Breast epithelium (tissue), 4 donors: ENCODE measurements around the gene MICAL3. TPM values are rescaled to one million over a fixed set of nuclear protein-coding genes. Genes with fewer than 3 reads are reported as not detected.
A peak's percentile ranks its signal among the peaks of the same experiment; 100 is the strongest.

ENCODE experiments used
- DNase-seq, 2 donors: peaks; one replicate each; pipeline ENCODE4 v3.0.0-alpha.2; 2019; ENCODE audit warnings: low spot score in 2 of 2
- H3K27ac ChIP-seq, 2 donors: fragments of 200-600 bp; sonication (generic) in 1 of 2; one replicate each; pipeline ENCODE4 v1.5.1; 2016 to 2019; ENCODE audit warnings: mild to moderate bottlenecking in 1 of 2
- H3K27me3 ChIP-seq, 2 donors: fragments of 200-600 bp; sonication (generic) in 1 of 2; one replicate each; pipeline versions ENCODE4 v1.5.1 to v1.6.0; 2017 to 2019; ENCODE audit warnings: control low read depth in 1 of 2, mild to moderate bottlenecking in 1 of 2
- H3K36me3 ChIP-seq: fragments of 200-600 bp; one replicate; pipeline ENCODE4 v1.5.1; 2019
- H3K4me1 ChIP-seq, 2 donors: fragments of 200-600 bp; sonication (generic); one replicate each; pipeline ENCODE4 v1.5.1; 2016 to 2019; ENCODE audit warnings: control low read depth in 1 of 2
- H3K4me3 ChIP-seq, 3 donors: fragments of 200-600 bp; sonication (generic); 1 replicate in 2 of 3; 2 replicates in 1 of 3; pipeline ENCODE4 v1.5.1; 2016 to 2019; ENCODE audit warnings: mild to moderate bottlenecking in 3 of 3, moderate library complexity in 2 of 3
- H3K9me3 ChIP-seq, 2 donors: fragments of 200-600 bp; sonication (generic) in 1 of 2; one replicate each; pipeline ENCODE4 v1.5.1; 2016 to 2019; ENCODE audit warnings: control low read depth in 1 of 2
- CTCF ChIP-seq, 3 donors: fragments of 450-650 bp; IDR thresholded peaks; one replicate each; pipeline ENCODE4 v1.5.1; 2016 to 2017; ENCODE audit warnings: antibody characterized with exemption in 3 of 3, mild to moderate bottlenecking in 3 of 3, moderate library complexity in 3 of 3
- POLR2A ChIP-seq: fragments of 450-650 bp; IDR thresholded peaks from one replicate; pipeline ENCODE4 v1.6.1; 2016; ENCODE audit warnings: antibody characterized with exemption, mild to moderate bottlenecking, moderate library complexity
- POLR2AphosphoS5 ChIP-seq, 3 donors: sonication (generic); formaldehyde crosslinking; IDR thresholded peaks; one replicate each; pipeline ENCODE4 v1.6.1; 2017; ENCODE audit warnings: antibody characterized with exemption in 3 of 3
- intact Hi-C: fragments of 100-400 bp; cut with DNase I; formaldehyde crosslinking; loops from one replicate; pipeline ENCODE4 v1.15.1; 2023; ENCODE audit warnings: low total_unique reads
- total RNA-seq, 3 donors: library from RNA; depleted of rRNA; stranded (reverse); fragments of >200 nt; gene quantifications; one replicate each; pipeline ENCODE4 v1.1.0, GENCODE V29; 2016

MICAL3 gene
- total RNA-seq, 3 donors from 2014 or later = 19.5 to 42.3 (median 34.8) TPM

GRCh38 chr22:17954860-17955587 is 69.3 kb downstream of the MICAL3 start:
- no peak overlapping the region for H3K27ac ChIP-seq

GRCh38 chr22:17954200-17954859 is 70.0 kb downstream of the MICAL3 start:
- no peak for DNase-seq
- no peaks in the 10 kb centered on the region for H3K27me3 ChIP-seq
- no peaks in the 10 kb centered on the region for H3K4me1 ChIP-seq
- intact Hi-C loops = no loop called here
- TF ChIP-seq POLR2AphosphoS5 (IDR thresholded peaks at IDR 0.05) = no peak
- TF ChIP-seq CTCF (IDR thresholded peaks at IDR 0.05) = no peak
- TF ChIP-seq POLR2A = no peak
- no peak overlapping the region for H3K27ac ChIP-seq
- no peaks in the 10 kb centered on the region for H3K9me3 ChIP-seq
- H3K36me3 ChIP-seq = no peaks in the 10 kb centered on the region
- no peak overlapping the region for H3K4me3 ChIP-seq

More at GRCh38 chr22:17954860-17955587, 69.3 kb downstream of the MICAL3 start:
- Histone ChIP-seq H3K27me3 (no peaks in the 10 kb centered on the region), H3K9me3 (no peaks in the 10 kb centered on the region), H3K36me3 (no peaks in the 10 kb centered on the region), H3K4me1 (no peaks in the 10 kb centered on the region), H3K4me3 (no peak overlapping the region)
- TF ChIP-seq CTCF (IDR thresholded peaks at IDR 0.05) = no peak
- no peak for TF ChIP-seq POLR2A
- TF ChIP-seq POLR2AphosphoS5 (IDR thresholded peaks at IDR 0.05) = no peak
- DNase-seq = no peak
- intact Hi-C loops = no loop called here

- Histone ChIP-seq H3K4me1 (no peaks in the 10 kb centered on the region), H3K27ac (no peak overlapping the region), H3K4me3 (no peak overlapping the region), H3K27me3 (no peaks in the 10 kb centered on the region), H3K36me3 (no peaks in the 10 kb centered on the region), H3K9me3 (no peaks in the 10 kb centered on the region)
- TF ChIP-seq CTCF (IDR thresholded peaks at IDR 0.05) (no peak), POLR2A (no peak)
- no peak for DNase-seq
- intact Hi-C loops = no loop called here
Measured at GRCh38 chr22:17953147-17953546, 71.2 kb downstream of the MICAL3 start.

- DNase-seq = no peak
- intact Hi-C loops = no loop called here
- Histone ChIP-seq H3K4me3 (no peak overlapping the region), H3K4me1 (no peaks in the 10 kb centered on the region), H3K27me3 (no peaks in the 10 kb centered on the region), H3K36me3 (no peaks in the 10 kb centered on the region), H3K9me3 (no peaks in the 10 kb centered on the region), H3K27ac (no peak overlapping the region)
- TF ChIP-seq POLR2A (no peak), POLR2AphosphoS5 (IDR thresholded peaks at IDR 0.05) (no peak), CTCF (IDR thresholded peaks at IDR 0.05) (no peak)
Measured at GRCh38 chr22:17952273-17952801, 72.0 kb downstream of the MICAL3 start.

- intact Hi-C loops = no loop called here
- no peaks in the 10 kb centered on the region for H3K27me3 ChIP-seq
- H3K27ac ChIP-seq = peak overlapping the region in 1 of 2 donors; percentile 52
- no peak for TF ChIP-seq CTCF (IDR thresholded peaks at IDR 0.05)
- no peaks in the 10 kb centered on the region for H3K36me3 ChIP-seq
- DNase-seq = no peak
- H3K9me3 ChIP-seq = no peaks in the 10 kb centered on the region
- peaks cover 0 to 4% of the 10 kb centered on the region in 2 donors for H3K4me1 ChIP-seq
- no peak overlapping the region for H3K4me3 ChIP-seq
Measured at GRCh38 chr22:17951315-17951714, 73.0 kb downstream of the MICAL3 start.
